ENCODE data around the gene DLGAP1.
"Not testable (repeated sequence)": the region's sequence is repeated elsewhere in the genome, so short reads cannot be mapped to it uniquely, and the experiment has no call there.

Gene DLGAP1

DNA sequence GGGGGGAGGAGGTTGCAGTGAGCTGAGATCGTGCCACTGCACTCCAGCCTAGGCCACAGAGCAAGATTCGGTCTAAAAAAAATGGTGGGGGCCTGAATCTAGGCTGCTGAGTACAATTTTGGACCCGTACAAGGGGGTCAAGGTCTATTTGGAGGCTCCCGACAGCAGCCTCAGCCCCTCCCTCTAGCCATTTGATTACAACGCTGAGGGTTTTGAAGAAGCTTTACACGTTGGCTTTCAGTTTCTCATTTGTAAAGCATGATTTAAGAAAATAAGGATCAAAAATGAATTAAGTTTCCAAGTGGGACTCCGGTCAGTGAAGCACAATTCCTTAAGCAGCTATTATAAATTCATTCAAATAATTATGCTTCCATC lies 871.2 kb downstream of the DLGAP1 start:
- no peak for DNase-seq (ENCODE audit: low read depth)

GRCh38 chr18:3583106-3583872 lies 871.8 kb downstream of the DLGAP1 start:
- not testable (repeated sequence) for DNase-seq (ENCODE audit: low read depth)

DNA sequence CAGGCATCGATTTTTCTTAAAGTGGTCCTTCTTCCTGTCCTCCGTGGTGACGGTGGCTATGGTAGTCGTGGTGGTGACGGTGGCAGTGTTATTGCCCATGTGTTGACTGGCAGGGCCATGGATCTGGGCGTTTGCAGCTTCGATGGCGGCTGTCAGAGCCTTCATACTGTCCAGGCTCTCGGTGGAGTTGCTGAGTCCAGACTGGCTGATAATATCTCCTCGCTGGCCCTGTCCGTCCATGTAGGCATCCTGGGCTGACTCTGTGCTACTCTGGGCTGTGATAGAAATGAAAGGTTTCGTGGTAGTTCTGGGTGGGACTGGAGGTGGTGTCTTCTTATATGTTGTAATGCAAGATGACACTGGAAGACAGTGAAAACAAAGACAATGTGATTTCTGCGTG lies 873.2 kb downstream of the DLGAP1 start:
- DNase-seq (ENCODE audit: low read depth), result no peak

- DNase-seq (ENCODE audit: low read depth), result not testable (repeated sequence)
These were observed 874.5 kb downstream of the DLGAP1 start for GRCh38 chr18:3580523-3581025.

- DNase-seq (ENCODE audit: low read depth), result no peak
These were observed 875.4 kb downstream of the DLGAP1 start for GRCh38 chr18:3579701-3580100.

DNA sequence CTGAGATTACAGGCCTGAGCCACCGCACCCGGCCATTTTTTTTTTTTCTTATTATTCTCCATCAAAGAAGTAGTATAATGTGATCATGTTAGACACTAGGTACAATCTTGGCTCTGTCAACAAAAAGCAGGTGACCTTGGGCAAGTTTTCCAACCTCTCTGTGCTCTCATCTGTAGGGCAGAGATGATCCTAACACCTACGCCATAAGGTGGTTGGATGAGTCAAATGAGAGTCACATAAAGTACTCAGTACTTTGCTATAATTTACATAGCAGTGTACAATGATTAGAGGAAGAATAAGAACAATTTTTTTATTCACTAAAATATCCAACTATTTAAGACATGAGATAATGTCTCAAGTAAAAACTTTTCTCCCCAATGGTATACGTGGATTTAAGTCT lies 876.5 kb downstream of the DLGAP1 start:
- DNase-seq (ENCODE audit: low read depth), result no peak

DNA sequence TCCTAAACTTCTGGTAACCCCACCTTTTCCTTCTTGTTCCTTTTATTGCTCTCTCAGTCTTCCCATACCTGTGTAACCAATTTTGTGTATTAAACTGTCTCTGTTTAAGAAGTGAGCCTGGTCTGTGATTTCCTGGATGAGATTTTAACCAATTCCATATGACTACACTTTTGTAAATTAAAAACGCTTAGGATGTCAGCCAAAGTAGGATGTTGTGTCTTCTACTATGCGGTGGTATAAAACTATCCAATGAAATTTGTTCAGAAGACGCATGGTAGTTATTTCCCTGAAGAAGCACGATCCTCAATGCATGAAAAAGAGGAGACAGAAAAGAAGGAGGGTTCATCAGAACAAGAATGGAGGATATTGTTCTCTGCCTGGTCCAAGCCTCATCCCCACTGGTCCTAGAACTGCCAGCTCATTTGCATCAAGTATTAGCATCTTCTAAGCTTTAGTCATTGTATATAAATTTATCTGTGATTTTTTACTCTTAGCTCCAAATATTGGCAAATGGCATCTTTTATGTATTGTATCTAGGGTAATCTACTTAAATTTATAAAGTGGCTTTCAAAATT lies 877.7 kb downstream of the DLGAP1 start:
- DNase-seq (ENCODE audit: low read depth), result no peak

GRCh38 chr18:3572761-3573160 lies 882.3 kb downstream of the DLGAP1 start:
- DNase-seq (ENCODE audit: low read depth), result no peak

DNA sequence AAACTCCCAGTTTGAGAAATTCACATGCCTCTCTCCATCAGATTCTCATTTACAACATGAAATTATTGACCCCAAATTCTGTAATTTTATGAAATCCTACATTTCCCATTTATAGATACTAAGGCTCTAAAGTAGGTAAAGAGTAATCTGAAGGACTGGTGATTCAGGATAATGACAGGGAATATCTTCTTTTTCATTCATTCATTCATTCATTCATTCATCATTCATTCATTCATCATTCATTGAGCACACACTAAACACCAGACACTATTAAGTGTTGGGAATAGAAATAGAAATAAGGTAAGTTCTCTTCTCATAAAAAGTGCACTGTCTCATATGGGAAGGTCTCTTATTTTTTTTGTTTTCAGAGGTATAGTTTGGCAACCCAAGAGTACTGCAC lies 888.3 kb downstream of the DLGAP1 start:
- DNase-seq (ENCODE audit: low read depth), result no peak

DNA sequence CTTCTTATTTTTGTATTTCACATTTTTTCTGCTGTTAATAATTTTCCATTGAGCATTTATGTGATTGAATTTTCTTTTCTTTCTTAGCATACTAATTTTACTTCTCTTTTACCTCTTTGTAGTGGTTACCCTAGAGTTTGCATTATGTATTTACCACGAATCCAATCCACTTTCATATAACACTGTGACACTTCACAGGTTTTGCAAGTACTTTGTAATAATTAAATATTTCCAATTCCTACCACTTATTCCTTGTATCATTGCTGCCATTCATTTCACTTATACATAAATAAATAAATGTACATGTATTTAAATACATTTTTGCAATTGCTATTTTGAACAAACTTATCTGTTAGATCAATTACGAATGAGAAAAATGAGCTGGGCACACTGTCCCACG lies 894.4 kb downstream of the DLGAP1 start:
- no peak for DNase-seq (ENCODE audit: low read depth)

GRCh38 chr18:3554811-3555427 lies 900.2 kb downstream of the DLGAP1 start:
- DNase-seq (ENCODE audit: low read depth), result no peak

DNA sequence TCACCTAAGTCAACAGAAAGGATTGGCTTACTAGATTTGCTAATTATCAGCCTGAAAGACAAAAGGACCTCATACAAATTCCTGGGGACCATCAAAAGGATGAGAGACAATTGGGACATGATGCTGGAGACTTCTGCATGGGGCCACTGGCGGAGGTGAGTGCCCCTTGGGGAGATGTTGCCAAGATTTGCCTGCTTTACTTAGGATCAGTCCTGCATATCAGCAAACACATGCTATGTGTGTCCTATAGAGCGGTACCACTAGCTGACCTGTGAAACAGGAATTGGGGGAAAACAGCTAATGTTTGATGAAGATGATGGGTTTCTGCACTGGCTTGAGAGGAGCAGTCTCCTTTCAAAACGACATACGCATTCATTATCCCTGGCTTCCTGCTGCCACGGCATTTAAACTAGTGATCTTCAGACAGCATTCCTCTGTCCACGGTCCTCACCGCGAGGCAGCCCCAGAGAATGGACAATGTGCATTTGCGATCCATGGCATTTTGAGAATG lies 901.0 kb downstream of the DLGAP1 start:
- DNase-seq (ENCODE audit: low read depth), result no peak

DNA sequence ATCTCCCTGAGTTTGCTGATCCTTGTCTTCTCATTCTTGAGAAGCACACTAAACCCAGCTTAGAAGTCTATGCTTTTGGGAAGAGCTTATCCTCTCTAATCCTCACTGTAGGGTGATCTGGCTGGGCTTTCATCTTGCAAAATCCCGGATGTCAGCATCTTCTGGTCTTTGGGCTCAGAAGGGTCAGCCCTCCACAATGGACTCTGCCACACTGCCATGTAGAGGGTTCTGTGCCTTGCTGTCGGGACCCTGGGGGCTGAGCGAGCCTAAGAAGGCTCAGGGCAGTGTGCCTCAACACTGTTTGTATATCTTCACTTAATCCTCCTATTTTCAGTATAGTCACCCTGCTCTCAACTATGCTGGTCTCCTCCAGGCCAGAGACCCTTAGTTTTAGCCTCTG lies 902.8 kb downstream of the DLGAP1 start:
- no peak for DNase-seq (ENCODE audit: low read depth)

DNA sequence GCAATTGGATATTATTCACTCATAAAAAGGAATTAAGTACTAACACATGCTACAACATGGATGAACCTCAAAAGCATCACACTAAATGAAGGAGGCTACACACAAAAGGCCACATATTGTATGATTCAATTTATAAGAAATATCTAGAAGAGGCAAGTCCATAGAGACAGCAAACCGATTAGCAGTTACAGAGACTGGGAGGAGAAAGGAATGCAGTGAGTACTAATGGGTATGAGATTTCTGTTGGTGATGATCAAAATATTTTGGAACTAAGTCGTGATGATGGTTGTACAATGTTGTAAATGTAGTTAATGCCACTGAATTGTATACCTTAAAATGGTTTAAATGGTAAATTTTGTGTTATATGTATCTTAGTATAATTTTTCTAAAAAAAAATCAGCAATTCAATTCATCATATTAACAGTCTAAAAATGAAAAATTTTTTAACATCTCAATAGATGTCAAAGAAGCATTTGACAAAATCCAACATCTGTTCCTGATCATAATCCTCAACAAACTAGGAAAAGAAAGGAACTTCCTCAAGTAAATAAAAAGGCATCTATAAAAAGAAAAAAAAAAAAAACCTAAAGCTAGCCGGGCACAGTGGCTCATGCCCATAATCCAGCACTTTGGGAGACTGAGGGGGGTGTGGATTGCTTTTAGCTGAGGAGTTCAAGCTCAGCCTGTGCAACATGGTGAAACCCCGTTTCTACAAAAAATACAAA lies 907.1 kb downstream of the DLGAP1 start:
- DNase-seq (ENCODE audit: low read depth), result no peak

GRCh38 chr18:3546106-3546505 lies 909.0 kb downstream of the DLGAP1 start:
- no peak for DNase-seq (ENCODE audit: low read depth)

- DNase-seq (ENCODE audit: low read depth), result no peak
These were observed 910.6 kb downstream of the DLGAP1 start for GRCh38 chr18:3544537-3544936.

DNA sequence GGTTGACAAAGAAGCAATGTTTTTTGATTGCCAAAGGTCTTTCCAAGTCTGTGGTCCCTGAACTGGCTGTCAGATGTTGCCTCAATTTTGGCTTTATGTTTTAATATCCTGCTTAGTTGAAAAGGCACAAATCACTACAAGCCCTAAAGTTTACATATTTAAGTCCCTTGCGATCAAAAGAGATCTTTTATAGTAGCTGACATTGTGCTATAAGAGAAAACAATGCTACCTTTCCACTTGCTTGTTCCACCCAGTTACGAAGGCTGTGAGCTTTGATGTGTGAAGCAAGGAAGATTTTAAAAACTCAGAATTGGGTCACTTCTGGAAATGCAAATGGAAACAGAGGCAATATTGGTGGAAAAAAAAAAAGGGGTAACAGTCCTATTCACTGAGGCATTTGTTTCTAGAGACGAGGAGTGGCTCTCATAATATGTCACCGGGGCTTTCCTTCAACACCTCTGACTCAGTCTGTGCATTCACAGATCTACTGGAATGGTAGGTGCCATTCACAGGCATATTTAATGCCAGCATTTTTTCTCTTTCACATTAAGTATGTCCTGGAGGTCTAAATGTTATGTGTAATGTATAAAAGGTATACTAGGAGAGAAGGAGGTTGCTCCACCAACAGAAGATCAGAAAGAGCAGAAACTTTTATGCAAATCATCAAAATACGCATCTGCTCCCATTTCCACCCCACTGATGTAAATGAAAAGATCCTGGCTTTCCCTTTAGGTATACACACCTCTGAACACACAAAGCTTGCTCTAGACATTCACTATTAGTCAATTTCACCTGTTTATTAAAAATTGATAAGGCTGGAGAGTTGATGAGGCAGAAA lies 913.3 kb downstream of the DLGAP1 start:
- no peak for DNase-seq (ENCODE audit: low read depth)

DNA sequence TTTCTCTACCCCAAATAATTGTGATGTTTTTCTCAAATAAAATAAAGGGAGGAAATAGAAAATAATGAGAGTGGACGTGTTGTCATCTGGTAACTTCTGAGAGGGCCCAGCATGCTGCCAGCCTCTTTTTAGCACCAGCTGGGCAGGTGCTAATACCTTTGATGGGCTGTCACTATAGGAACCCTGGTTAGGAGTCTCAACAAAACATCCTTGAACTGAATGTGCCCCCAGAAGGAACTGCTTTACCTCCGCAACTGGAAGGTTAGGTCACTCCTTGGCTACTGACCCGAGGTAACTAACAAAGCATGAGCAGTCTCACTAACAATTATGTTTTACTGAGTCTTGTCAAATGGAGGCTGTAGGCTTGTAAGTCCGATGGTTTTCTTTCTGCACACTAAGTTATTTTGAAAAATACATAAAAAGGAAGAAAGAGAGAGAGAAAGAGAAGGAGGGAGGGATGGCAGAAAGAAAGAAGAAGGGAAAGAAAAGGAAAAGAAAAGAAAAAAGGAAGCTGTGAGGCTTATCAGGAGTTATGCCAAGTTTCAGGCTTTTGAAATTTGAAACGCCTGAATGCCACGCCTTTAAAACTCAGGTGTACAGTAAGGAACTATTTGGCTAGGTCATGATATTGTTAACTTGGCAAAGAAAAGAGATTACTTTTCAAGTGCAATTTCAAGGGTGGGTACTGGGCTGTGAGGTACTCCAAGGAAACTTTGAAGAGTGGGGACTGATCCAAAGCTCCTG lies 914.1 kb downstream of the DLGAP1 start:
- DNase-seq (ENCODE audit: low read depth), result no peak

GRCh38 chr18:3538954-3539617 lies 916.0 kb downstream of the DLGAP1 start:
- DNase-seq (ENCODE audit: low read depth), result no peak

- DNase-seq (ENCODE audit: low read depth), result no peak
These were observed 916.7 kb downstream of the DLGAP1 start for GRCh38 chr18:3538456-3538855.

All from T follicular helper cell (primary cell).